Renal cortical epithelial cell (primary cell): ENCODE data around the gene SEC22B. TPM values are rescaled to one million over a fixed set of nuclear protein-coding genes. Genes with fewer than 3 reads are reported as not detected.
"Not testable (repeated sequence)": the region's sequence is repeated elsewhere in the genome, so short reads cannot be mapped to it uniquely, and the experiment has no call there.

Experiments
- DNase-seq: peaks from one replicate; pipeline ENCODE4 v3.0.0-alpha.2; 2011; ENCODE audit warnings: low read depth
- total RNA-seq: library from RNA; depleted of rRNA; stranded (reverse); fragments of >200 nt; gene quantifications from 2 replicates; pipeline ENCODE4 v1.2.3, GENCODE V29; 2014

SEC22B gene
- total RNA-seq, 1 donor from 2014 or later = 40.2 TPM

GRCh38 chr1:120145806-120146205 lies 30.5 kb downstream of the SEC22B start:
- DNase-seq = not testable (repeated sequence)

GRCh38 chr1:120144626-120145025 lies 31.7 kb downstream of the SEC22B start:
- not testable (repeated sequence) for DNase-seq

DNA sequence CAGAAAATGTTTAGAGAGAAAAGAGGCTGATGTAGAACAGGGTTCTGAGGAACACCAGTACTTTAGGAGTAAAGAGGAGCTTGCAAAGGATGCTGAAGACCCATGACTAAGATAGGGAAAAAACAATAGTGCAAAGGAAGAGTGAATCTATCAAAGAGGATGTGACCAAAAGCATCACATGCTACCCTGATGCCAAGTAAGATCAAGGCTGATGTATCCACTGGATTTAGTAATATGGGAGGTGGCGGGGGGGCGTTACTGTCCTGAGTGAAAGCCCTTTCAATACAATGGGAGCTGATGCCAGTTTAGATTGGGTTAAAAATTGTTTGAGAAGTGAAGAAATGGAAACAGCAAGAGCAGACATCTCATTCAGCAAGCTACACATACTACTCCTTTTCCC lies 32.2 kb downstream of the SEC22B start:
- DNase-seq = not testable (repeated sequence)

DNA sequence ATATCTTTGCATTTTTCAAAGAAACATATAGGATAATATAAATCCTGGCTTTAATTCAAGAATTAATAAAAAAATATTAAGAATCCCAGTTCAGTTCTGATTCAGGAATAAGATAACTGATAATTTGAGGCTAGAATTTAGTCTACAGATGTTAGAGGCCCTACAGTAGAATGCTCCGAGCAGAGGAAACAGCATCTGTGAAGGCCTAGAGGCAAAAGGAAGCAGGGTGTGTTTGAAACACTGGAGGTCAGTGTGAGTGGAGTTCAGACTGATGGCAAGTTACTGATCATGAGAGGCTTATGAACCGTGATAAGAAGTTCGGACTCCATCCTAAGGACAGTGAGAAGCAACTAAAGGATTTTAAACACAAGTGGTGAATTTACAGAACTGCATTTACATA lies 33.0 kb downstream of the SEC22B start:
- not testable (repeated sequence) for DNase-seq

- DNase-seq = peak; percentile 63
These were observed 33.6 kb downstream of the SEC22B start for GRCh38 chr1:120142512-120143263.

DNA sequence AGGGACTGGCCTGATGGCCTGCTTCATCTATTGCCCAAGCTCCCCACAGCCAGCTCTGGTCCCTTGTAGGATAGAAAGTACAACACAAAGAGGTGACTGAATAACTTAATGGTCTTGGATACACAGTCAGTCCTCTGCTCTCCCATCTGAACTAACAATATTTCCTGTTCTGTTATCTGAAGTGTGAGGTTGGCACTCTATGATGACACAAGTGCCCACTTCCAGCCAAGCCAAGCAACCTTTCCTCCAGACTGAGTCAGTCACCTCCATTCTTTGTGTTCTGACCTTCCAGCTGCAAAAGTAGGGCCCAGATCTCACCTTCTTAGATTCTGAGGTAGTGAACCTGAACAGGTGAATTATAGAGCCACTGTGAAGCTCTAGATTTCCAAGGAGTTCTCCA lies 34.5 kb downstream of the SEC22B start:
- not testable (repeated sequence) for DNase-seq

- not testable (repeated sequence) for DNase-seq
These were observed 35.6 kb downstream of the SEC22B start for GRCh38 chr1:120140656-120141265.

DNA sequence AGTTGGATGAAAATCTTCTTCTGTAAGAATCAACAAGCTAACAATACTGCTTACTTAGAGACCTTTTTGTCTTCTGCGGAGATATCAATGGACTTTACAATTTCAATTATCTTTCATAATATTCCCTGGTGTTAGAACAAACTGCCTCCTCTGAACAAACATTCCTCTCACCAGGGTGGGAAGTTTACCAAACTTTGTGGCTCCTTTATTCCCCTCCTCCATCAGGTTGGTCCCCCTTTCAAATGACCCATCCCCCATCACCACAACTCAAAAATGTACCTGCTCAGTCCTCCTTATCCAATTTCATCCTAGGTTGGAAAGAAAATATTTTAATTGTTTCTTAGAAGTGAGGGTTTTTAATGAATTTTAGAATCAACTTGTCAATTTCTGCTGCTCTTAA lies 40.2 kb downstream of the SEC22B start:
- not testable (repeated sequence) for DNase-seq

GRCh38 chr1:120133928-120134325 lies 42.4 kb downstream of the SEC22B start:
- not testable (repeated sequence) for DNase-seq

GRCh38 chr1:120133228-120133927 lies 42.9 kb downstream of the SEC22B start:
- DNase-seq = no peak

GRCh38 chr1:120132406-120132763 lies 43.9 kb downstream of the SEC22B start:
- not testable (repeated sequence) for DNase-seq

- peak; percentile 70 for DNase-seq
These were observed 44.5 kb downstream of the SEC22B start for GRCh38 chr1:120131611-120132405.

GRCh38 chr1:120127921-120128320 lies 48.4 kb downstream of the SEC22B start:
- not testable (repeated sequence) for DNase-seq

- not testable (repeated sequence) for DNase-seq
These were observed 50.1 kb downstream of the SEC22B start for GRCh38 chr1:120126216-120126615.

DNA sequence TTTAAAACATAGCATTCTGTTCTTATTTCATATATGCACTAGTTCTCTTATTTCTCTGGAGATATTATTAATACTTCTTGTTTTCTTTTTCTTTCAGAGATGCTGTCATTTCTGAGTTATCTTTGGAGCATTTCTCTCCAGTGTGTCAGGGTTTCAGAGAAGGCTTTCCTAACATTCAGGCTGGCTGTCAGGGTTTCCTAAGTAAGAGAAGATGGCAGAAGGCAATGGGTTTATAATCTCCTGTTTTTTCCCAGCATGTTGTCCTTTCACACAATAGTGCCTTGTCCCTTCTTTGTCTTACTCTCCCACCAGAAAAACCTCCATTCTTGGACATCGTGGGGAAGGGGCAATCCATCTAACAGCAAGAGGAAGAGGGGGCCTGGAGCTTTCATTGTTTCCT lies 51.7 kb downstream of the SEC22B start:
- not testable (repeated sequence) for DNase-seq

DNA sequence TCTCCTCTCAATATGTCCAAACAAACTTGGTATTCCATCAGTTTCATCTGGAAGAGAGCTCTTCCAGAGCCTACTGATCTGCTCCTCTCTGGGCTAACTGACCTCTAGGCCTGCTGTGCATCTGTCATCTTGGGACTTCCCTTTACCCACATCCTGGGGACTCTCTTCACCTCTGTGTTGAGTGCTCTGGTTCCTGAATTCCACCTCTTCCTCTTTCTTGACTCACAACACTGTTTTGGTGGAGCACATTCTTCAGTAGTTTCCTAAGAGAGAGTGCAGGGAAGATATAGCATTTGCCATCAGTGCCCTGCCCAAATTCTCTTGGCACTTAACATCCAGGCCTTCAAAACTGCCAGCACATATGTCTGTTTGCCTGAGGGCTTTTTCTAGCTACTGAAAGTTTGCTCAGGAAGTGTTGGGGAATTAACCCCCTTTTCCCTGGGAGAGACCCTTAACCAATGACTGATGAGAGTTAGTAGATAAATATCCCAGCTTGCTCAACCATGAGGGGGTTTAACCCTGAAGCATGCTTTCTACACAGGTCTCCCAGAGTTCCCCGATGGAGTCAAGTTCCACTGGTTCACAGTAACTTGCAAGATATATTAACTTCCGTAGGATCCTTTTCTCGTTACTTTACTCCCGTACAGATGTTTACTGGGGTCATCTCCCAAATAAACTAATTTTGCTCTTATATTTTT lies 52.4 kb downstream of the SEC22B start:
- not testable (repeated sequence) for DNase-seq

DNA sequence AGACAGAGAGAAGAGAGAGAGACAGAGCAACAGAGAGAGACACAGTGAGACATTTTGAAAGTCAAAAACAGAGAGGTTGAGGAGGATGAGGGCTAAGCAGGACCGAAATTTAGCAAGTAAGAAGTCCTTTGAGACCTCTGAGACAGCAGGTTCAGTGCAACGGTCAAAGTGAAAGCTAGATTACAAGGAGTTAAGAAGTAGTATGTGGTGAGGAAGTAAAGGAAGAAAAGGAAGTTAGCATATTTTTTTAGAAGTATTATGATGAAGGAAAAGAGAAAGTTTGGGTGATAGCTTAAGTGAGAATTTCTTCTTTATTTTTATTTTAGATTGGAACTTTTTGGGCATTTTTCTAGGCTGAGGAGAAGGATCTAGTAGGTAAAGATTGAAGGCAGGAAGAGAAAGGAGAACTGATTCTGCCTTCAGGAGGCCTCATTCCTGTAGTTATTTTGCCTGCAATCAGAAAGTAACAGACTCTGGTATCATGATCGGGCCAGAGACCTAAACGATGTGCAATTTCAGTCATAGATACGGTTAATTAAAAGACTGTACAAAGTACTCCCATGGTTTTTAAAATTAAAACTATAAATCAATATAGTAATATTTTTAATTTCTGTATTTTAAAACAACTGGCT lies 53.9 kb downstream of the SEC22B start:
- DNase-seq = not testable (repeated sequence)

- DNase-seq = not testable (repeated sequence)
These were observed 54.5 kb downstream of the SEC22B start for GRCh38 chr1:120121830-120122229.

DNA sequence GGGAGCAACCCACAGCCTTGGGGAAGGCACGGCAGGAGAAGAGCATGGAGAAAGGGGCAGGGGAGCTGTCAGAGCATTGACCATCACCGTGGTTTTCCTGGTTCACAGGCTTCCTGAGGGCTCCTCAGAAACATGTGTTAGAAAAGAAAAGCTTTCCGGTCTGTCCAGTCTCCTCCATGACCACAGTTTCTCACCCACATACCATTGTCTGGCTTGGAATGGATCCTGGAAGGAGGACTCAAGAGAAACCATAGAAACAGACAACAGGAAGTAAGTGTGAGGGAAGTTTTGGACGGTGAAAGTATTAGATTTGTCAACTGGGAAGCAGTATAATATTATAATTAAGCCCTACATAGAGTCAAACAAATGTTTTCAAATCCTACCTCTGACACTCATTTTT lies 55.8 kb downstream of the SEC22B start:
- not testable (repeated sequence) for DNase-seq

DNA sequence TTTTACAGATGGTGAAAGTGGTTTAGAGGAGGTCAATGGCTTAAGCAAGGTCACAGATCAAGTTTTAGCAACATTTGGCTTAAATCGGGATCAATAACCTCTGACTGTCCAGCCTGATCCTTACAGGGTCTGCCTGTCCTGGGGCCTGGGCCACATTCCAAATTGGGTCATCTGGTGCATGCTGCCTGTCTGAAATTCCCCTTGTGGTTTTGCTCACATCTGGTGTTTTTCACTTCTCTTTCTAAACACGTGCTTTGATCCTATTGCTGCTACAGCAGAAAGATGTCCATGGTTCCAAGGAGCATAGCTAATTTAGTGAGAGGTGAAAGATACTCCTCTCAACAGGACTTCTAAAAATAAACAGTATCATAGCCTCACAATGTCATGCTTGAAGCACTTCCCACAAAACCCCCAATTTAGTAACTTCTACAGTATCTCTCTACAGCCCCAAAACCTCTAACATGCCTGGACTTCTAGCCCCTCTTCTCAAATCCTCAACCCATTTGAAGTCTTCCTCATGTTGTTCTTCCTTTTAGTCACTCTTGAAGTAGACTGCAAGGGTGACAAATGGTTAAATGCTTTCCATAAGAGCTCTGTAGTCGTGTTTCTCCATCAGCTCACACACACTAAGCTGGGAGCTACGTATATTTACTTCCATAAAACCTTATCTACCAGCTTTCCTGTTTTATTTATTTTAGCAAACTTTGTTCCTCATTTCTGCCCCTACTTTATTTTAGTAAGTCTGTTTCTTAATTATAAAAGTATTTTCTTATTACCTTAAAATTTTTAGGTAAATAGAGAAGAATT lies 58.7 kb downstream of the SEC22B start:
- not testable (repeated sequence) for DNase-seq
